GM18520 (cell line): ENCODE data around the gene HSD17B2.
"Not testable (repeated sequence)": the region's sequence is repeated elsewhere in the genome, so short reads cannot be mapped to it uniquely, and the experiment has no call there.

Source experiments
- ATAC-seq: cut with Tn5 transposase; IDR thresholded peaks from one replicate; pipeline ENCODE4 v1.9.1; 2021; ENCODE audit not compliant: unreplicated experiment

HSD17B2 gene, protein sequence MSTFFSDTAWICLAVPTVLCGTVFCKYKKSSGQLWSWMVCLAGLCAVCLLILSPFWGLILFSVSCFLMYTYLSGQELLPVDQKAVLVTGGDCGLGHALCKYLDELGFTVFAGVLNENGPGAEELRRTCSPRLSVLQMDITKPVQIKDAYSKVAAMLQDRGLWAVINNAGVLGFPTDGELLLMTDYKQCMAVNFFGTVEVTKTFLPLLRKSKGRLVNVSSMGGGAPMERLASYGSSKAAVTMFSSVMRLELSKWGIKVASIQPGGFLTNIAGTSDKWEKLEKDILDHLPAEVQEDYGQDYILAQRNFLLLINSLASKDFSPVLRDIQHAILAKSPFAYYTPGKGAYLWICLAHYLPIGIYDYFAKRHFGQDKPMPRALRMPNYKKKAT

DNA sequence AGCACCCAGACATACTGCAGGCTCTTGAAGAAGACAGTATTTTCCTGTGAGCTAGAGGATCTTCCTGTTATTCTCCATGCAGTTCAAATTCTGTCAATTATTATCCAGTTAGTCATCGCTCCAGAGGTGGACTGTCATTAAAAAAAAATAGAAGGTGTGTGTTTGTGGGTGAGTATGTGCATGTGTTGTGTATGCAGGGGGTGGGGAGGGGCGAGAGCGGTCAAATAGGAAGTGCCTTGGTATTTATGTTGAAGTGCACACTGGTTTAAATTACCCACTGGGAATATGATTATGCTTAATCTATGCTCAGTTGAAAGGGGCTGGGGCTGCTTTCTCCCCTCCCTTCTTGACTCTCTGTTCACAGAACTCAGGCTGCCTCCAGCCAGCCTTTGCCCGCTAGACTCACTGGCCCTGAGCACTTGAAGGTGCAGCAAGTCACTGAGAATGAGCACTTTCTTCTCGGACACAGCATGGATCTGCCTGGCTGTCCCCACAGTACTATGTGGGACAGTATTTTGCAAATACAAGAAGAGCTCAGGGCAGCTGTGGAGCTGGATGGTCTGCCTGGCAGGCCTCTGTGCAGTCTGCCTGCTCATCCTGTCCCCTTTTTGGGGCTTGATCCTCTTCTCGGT is at the start of gene HSD17B2:
Gene HSD17B2, plus strand, starts transcription at position 273 of the 632 bp plus-strand sequence. Its CDS starts 172 bp downstream, at position 445.
- no peak for ATAC-seq

DNA sequence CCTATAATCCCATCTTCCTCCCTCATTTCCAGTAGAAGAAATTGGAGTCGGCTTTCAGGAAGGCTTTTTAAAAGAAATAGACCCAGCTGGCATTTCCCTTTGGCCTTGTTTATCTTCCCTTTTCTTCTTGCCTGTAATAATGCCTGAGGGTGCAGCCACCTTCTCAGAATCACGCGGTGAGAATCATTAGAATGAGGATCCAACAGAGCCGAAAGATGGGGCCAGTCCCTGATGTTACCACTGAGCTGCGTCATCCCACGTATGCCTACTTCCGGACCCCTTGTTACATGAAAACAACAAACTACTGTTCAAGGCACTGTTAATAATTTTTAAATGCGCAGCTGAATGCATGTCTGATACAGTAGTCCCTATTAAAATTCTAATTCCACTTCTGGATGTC is 47.9 kb upstream of the HSD17B2 start:
- ATAC-seq: no peak

- no peak for ATAC-seq
Observed at GRCh38 chr16:81987706-81988105, 47.3 kb upstream of the HSD17B2 start.

GRCh38 chr16:81992859-81993258 is 42.2 kb upstream of the HSD17B2 start:
- ATAC-seq: no peak

- no peak for ATAC-seq
Observed at GRCh38 chr16:81994485-81994884, 40.6 kb upstream of the HSD17B2 start.

DNA sequence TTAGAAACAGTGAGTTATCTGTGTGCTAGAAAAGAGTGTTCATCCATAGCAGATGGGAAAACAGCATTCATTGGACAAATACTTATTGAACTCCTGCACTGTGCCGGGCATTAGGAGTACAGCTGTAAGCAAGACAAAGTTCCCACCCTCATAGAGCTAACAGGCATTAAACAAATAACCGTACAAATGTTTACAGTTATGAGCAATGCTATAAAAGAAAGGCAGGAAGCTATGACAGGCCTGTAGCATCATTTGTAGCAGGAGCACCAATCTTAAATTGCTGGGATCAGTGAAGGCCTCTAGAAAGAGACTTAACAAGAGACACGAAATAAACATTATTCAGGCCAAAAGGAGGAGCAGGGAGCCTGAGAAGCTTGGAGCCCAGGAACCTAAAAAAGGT is 39.4 kb upstream of the HSD17B2 start:
- ATAC-seq: no peak

DNA sequence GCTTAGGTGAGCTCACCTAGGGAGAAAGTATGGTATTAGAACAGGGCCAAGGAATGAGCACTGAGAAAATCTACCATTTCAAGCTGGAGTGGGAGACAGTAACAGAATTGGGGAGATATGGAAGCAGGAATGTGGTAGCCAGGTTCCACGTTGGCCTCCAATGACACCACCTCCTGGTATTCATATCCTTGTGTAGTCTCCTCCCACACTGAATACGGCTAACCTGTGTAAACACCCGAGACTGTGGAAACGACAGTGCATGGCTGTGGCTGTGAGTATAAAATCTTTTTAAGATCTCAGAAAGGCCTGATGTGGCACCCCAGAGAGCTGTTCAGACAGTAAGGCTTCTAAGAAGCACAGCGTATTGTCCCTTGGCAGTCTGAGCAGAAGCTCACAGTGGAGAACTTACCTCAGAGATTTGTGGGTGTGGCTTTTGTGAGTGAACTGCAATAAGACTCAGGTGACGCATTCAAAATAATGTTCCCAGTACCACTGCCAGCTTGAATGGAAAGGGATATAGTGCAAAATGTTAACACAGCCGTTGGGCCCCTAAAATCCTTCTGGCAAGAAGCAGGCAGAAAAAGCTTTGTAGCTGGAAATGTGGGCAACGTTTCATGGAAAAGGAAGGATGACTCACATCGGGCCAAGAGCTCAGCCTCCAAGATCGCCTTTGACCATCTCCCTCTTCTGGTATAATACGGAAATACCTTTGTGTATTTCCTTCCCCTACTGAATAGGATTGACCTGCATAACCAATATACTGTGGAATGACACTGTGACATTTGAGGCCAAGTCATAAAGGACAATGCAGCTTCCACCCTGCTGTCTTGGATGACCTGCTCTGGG is 38.2 kb upstream of the HSD17B2 start:
- no peak for ATAC-seq

DNA sequence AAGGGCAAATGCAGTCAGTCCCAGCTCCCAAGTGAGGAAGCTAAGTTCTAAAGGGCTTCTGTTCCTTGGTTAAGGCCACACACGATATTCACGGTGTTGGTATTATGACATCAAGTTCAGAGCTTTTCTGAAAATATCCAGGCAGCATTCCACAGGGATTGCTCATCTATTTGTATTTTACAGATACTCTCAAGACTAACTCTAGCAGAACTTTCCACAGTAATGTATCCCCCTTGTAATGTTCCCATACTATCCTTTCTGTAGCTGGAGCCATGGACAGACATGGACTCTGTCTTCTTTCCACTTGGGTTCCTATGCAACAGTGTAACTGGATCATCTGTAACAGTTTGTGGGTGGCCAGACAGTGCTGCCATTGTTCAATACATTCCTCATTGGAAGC is 37.3 kb upstream of the HSD17B2 start:
- ATAC-seq: no peak

- ATAC-seq: no peak
Observed at GRCh38 chr16:82002831-82003230, 32.2 kb upstream of the HSD17B2 start.

GRCh38 chr16:82004601-82005000 is 30.5 kb upstream of the HSD17B2 start:
- no peak for ATAC-seq

- no peak for ATAC-seq
Observed at GRCh38 chr16:82005027-82005830, 29.8 kb upstream of the HSD17B2 start.

DNA sequence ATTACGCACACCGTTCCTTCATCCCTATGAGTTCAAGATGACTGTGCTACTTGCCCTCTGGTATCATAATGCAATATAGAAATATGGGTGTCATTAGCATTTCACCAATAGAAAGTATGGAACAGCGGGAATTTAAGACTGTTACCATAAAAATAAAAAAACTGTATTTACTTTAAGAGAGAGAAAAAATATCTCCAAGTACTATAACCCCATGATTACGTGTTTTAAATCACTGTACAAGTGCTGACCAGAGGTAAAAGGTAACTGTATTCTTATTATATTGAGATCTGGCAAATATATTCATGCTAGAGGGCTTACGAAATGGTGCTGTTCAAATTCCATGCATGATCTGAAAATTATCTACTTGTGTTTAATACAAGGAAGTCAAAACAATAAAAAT is 29.0 kb upstream of the HSD17B2 start:
- no peak for ATAC-seq

GRCh38 chr16:82007189-82007588 is 27.9 kb upstream of the HSD17B2 start:
- no peak for ATAC-seq

DNA sequence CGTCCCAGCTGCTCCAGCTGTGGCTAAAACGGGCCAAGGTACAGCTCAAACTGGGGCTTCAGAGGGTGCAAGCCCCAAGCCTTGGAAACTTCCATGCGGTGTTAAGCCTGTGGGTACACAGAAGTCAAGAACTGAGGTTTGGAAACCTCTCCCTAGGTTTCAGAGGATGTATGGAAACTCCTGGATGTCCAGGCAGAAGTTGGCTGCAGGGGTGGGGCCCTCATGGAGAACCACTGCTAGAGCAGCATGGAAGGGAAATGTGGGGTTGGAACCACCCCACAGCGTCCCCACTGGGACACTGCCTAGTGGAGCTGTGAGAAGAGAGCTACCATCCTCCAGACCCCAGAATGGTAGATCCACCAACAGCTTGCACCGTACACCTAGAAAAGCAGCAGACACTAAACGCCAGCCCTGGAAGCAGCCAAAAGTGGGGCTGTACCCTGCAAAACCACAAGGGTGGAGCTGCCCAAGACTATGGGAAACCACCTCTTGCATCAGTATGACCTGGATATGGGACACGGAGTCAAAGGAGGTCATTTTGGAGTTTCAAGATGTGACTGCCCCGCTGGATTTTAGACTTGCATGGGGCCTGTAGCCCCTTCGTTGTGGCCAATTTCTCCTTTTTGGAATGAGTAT is 26.0 kb upstream of the HSD17B2 start:
- no peak for ATAC-seq

GRCh38 chr16:82009789-82010188 is 25.3 kb upstream of the HSD17B2 start:
- not testable (repeated sequence) for ATAC-seq

- no peak for ATAC-seq
Observed at GRCh38 chr16:82010649-82011048, 24.4 kb upstream of the HSD17B2 start.

DNA sequence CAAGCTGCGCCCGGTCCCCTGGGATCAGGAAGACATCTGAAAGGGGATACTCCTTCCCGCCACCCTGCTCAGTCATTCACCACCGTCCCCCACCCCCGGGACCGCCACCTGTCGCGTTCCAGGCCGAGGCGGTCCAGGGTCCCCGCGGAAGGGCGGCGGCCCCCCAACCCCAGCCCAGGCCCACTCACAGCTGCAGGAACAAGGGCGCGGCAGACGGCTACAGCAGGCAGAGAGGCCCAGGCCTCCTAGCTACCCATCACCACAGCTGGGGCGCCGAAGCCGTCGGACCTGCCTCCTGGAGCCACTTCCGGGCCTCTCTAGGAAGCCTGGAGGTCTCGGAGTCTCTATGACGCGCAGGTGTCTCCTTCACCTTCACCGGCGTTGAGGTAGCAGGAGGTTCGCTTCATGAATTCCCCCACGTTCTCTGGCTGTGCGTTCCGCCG is 23.8 kb upstream of the HSD17B2 start, which contains the start of gene SDR42E1:
Gene SDR42E1, minus strand, starts transcription at position 272 of the 443 bp plus-strand sequence. CDS start 10,612 bp downstream, outside the sequence.
- peak; percentile 79 for ATAC-seq

DNA sequence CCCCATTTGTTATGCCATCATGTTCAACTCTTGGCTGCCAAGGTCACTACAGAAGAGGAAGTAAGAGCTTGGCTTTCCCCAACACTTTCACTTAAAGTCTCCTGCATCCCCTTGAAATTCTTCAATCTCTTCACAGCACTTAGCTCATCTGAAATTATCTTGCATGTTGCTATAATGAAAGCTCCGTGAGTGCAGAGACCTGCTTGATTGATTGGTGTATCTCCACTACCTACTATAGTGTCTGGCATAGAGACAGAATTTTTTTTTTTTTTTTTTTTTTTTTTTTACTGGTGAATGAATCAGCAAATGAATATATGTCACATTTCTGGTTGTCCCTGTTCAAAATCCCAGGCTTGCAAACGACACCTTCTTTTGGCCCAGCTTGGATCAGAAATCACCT is 21.9 kb upstream of the HSD17B2 start:
- no peak for ATAC-seq

DNA sequence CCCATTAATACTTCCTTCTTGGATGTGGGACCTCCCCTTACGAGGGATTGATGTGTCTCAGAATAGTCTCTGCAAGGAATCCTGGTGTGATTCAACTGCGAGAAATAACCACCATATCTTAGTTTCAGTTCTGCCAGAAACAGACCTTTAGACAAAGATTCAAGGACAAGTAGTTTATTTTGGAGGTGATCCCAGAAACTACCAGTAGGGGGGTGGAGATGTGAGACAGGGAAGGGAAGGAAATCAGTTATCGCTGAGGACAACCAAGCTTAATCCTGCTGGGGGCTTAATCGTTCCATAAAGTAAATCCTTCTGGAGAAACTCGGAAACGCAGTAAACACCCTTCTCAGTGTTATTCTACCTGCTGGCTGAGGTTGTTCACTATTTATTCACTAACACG is 18.8 kb upstream of the HSD17B2 start:
- ATAC-seq: no peak

GRCh38 chr16:82016964-82017363 is 18.1 kb upstream of the HSD17B2 start:
- ATAC-seq: no peak
